GM21529 (cell line): ENCODE measurements around the gene NDOR1.

Experiments
- ATAC-seq: cut with Tn5 transposase; IDR thresholded peaks from one replicate; pipeline ENCODE4 v1.9.1; 2021; ENCODE audit not compliant: unreplicated experiment

The NDOR1 gene

GRCh38 chr9:137198051-137198901 lies 7.2 kb upstream of the NDOR1 start:
- ATAC-seq = no peak

GRCh38 chr9:137198902-137199283 lies 6.6 kb upstream of the NDOR1 start:
- ATAC-seq = no peak

GRCh38 chr9:137199411-137200121 lies 5.9 kb upstream of the NDOR1 start:
- no peak for ATAC-seq

GRCh38 chr9:137200311-137201204 lies 4.9 kb upstream of the NDOR1 start, which contains the start of gene TPRN:
TPRN (minus strand) TSS chr9:137200741; CDS start chr9:137200711, 30 bp downstream.
- ATAC-seq = peak; percentile 90

- no peak for ATAC-seq
Observed at GRCh38 chr9:137201205-137201868, 4.2 kb upstream of the NDOR1 start.

GRCh38 chr9:137202966-137203365 lies 2.5 kb upstream of the NDOR1 start:
- ATAC-seq = no peak

GRCh38 chr9:137204731-137205125 lies 772 bp upstream of the NDOR1 start:
- no peak for ATAC-seq

- no peak for ATAC-seq
Observed at GRCh38 chr9:137206602-137207001, 1.1 kb downstream of the NDOR1 start.

- ATAC-seq = no peak
Observed at GRCh38 chr9:137211532-137211931, 6.0 kb downstream of the NDOR1 start.

- no peak for ATAC-seq
Observed at GRCh38 chr9:137212520-137212919, 7.0 kb downstream of the NDOR1 start.

GRCh38 chr9:137213160-137214060 lies 7.9 kb downstream of the NDOR1 start:
- no peak for ATAC-seq

GRCh38 chr9:137214620-137215019 lies 9.1 kb downstream of the NDOR1 start:
- no peak for ATAC-seq

GRCh38 chr9:137215196-137215986 lies 9.9 kb downstream of the NDOR1 start:
- ATAC-seq = no peak

GRCh38 chr9:137216188-137216965 lies 10.9 kb downstream of the NDOR1 start:
- ATAC-seq = no peak

- no peak for ATAC-seq
Observed at GRCh38 chr9:137217276-137218211, 12.0 kb downstream of the NDOR1 start.

GRCh38 chr9:137218212-137218753 lies 12.8 kb downstream of the NDOR1 start:
- ATAC-seq = no peak
